Activated naive CD8-positive, alpha-beta T cell (primary cell): Measurements from ENCODE around the gene BCAS1.
"Not testable (repeated sequence)": the region's sequence is repeated elsewhere in the genome, so short reads cannot be mapped to it uniquely, and the experiment has no call there.

Experiments
- H3K27ac Mint-ChIP-seq: one replicate; pipeline ENCODE4 v1.8.0; 2021; ENCODE audit warnings: mixed read lengths
- H3K27me3 Mint-ChIP-seq: one replicate; pipeline ENCODE4 v1.8.0; 2021; ENCODE audit warnings: mixed read lengths
- H3K36me3 Mint-ChIP-seq: one replicate; pipeline ENCODE4 v1.8.0; 2021; ENCODE audit warnings: mixed read lengths
- H3K4me1 Mint-ChIP-seq: one replicate; pipeline ENCODE4 v1.8.0; 2021; ENCODE audit warnings: low read depth, mixed read lengths
- H3K4me3 Mint-ChIP-seq: one replicate; pipeline ENCODE4 v1.8.0; 2021; ENCODE audit warnings: mild to moderate bottlenecking, mixed read lengths
- H3K9me3 Mint-ChIP-seq: one replicate; pipeline ENCODE4 v1.8.0; 2021; ENCODE audit warnings: low read depth, mixed read lengths

BCAS1 gene

GRCh38 chr20:53942472-53942816 lies 128.0 kb downstream of the BCAS1 start:
- Mint-ChIP-seq H3K27me3 (no peaks in the 10 kb centered on the region), H3K27ac (no peak overlapping the region), H3K36me3 (no peaks in the 10 kb centered on the region), H3K4me1 (peaks cover 38% of the 10 kb centered on the region), H3K4me3 (no peak overlapping the region), H3K9me3 (no peaks in the 10 kb centered on the region)

GRCh38 chr20:53941680-53942471 lies 128.5 kb downstream of the BCAS1 start:
- no peaks in the 10 kb centered on the region for H3K9me3 Mint-ChIP-seq
- peak overlapping the region; percentile 68 for H3K4me3 Mint-ChIP-seq
- no peaks in the 10 kb centered on the region for H3K27me3 Mint-ChIP-seq
- H3K27ac Mint-ChIP-seq, result peak overlapping the region; percentile 75
- H3K4me1 Mint-ChIP-seq, result peaks cover 34% of the 10 kb centered on the region
- H3K36me3 Mint-ChIP-seq, result no peaks in the 10 kb centered on the region

- H3K27ac Mint-ChIP-seq, result no peak overlapping the region
- no peaks in the 10 kb centered on the region for H3K9me3 Mint-ChIP-seq
- no peaks in the 10 kb centered on the region for H3K27me3 Mint-ChIP-seq
- H3K4me3 Mint-ChIP-seq, result peak overlapping the region; percentile 51
- H3K4me1 Mint-ChIP-seq, result peaks cover 35% of the 10 kb centered on the region
- H3K36me3 Mint-ChIP-seq, result no peaks in the 10 kb centered on the region
Measured at GRCh38 chr20:53940907-53941545, 129.4 kb downstream of the BCAS1 start.

GRCh38 chr20:53940360-53940702 lies 130.1 kb downstream of the BCAS1 start:
- H3K4me1 Mint-ChIP-seq, result peaks cover 41% of the 10 kb centered on the region
- H3K4me3 Mint-ChIP-seq, result no peak overlapping the region
- H3K36me3 Mint-ChIP-seq, result no peaks in the 10 kb centered on the region
- no peak overlapping the region for H3K27ac Mint-ChIP-seq
- no peaks in the 10 kb centered on the region for H3K9me3 Mint-ChIP-seq
- H3K27me3 Mint-ChIP-seq, result no peaks in the 10 kb centered on the region

GRCh38 chr20:53939572-53940359 lies 130.6 kb downstream of the BCAS1 start:
- no peaks in the 10 kb centered on the region for H3K9me3 Mint-ChIP-seq
- no peaks in the 10 kb centered on the region for H3K36me3 Mint-ChIP-seq
- no peaks in the 10 kb centered on the region for H3K27me3 Mint-ChIP-seq
- no peak overlapping the region for H3K4me3 Mint-ChIP-seq
- peaks cover 47% of the 10 kb centered on the region for H3K4me1 Mint-ChIP-seq
- H3K27ac Mint-ChIP-seq, result peak overlapping the region; percentile 16

- peaks cover 52% of the 10 kb centered on the region for H3K4me1 Mint-ChIP-seq
- H3K9me3 Mint-ChIP-seq, result no peaks in the 10 kb centered on the region
- H3K36me3 Mint-ChIP-seq, result no peaks in the 10 kb centered on the region
- H3K4me3 Mint-ChIP-seq, result no peak overlapping the region
- no peak overlapping the region for H3K27ac Mint-ChIP-seq
- H3K27me3 Mint-ChIP-seq, result no peaks in the 10 kb centered on the region
Measured at GRCh38 chr20:53939190-53939571, 131.2 kb downstream of the BCAS1 start.

- no peaks in the 10 kb centered on the region for H3K36me3 Mint-ChIP-seq
- H3K27me3 Mint-ChIP-seq, result no peaks in the 10 kb centered on the region
- no peaks in the 10 kb centered on the region for H3K9me3 Mint-ChIP-seq
- no peak overlapping the region for H3K4me3 Mint-ChIP-seq
- no peak overlapping the region for H3K27ac Mint-ChIP-seq
- peaks cover 52% of the 10 kb centered on the region for H3K4me1 Mint-ChIP-seq
Measured at GRCh38 chr20:53938739-53939138, 131.7 kb downstream of the BCAS1 start.

- peak overlapping the region; percentile 4 for H3K27ac Mint-ChIP-seq
- no peaks in the 10 kb centered on the region for H3K27me3 Mint-ChIP-seq
- H3K4me3 Mint-ChIP-seq, result no peak overlapping the region
- no peaks in the 10 kb centered on the region for H3K9me3 Mint-ChIP-seq
- H3K4me1 Mint-ChIP-seq, result peaks cover 53% of the 10 kb centered on the region
- H3K36me3 Mint-ChIP-seq, result no peaks in the 10 kb centered on the region
Measured at GRCh38 chr20:53937929-53938367, 132.4 kb downstream of the BCAS1 start.

GRCh38 chr20:53937339-53937741 lies 133.1 kb downstream of the BCAS1 start:
- Mint-ChIP-seq H3K27ac (no peak overlapping the region), H3K36me3 (no peaks in the 10 kb centered on the region), H3K4me3 (no peak overlapping the region), H3K9me3 (no peaks in the 10 kb centered on the region), H3K27me3 (no peaks in the 10 kb centered on the region), H3K4me1 (peaks cover 53% of the 10 kb centered on the region)

GRCh38 chr20:53935344-53936084 lies 134.9 kb downstream of the BCAS1 start:
- peaks cover 49% of the 10 kb centered on the region for H3K4me1 Mint-ChIP-seq
- H3K36me3 Mint-ChIP-seq, result no peaks in the 10 kb centered on the region
- H3K4me3 Mint-ChIP-seq, result peak overlapping the region; percentile 11
- no peaks in the 10 kb centered on the region for H3K9me3 Mint-ChIP-seq
- H3K27me3 Mint-ChIP-seq, result no peaks in the 10 kb centered on the region
- peak overlapping the region; percentile 86 for H3K27ac Mint-ChIP-seq

- Mint-ChIP-seq H3K27ac (peak overlapping the region; percentile 68), H3K9me3 (no peaks in the 10 kb centered on the region), H3K36me3 (no peaks in the 10 kb centered on the region), H3K27me3 (no peaks in the 10 kb centered on the region), H3K4me3 (peak overlapping the region; percentile 60), H3K4me1 (peaks cover 49% of the 10 kb centered on the region)
Measured at GRCh38 chr20:53934421-53935343, 135.7 kb downstream of the BCAS1 start.

- Mint-ChIP-seq H3K27ac (peak overlapping the region; percentile 13), H3K4me3 (no peak overlapping the region), H3K27me3 (no peaks in the 10 kb centered on the region), H3K36me3 (no peaks in the 10 kb centered on the region), H3K9me3 (no peaks in the 10 kb centered on the region), H3K4me1 (peaks cover 46% of the 10 kb centered on the region)
Measured at GRCh38 chr20:53933232-53933846, 137.1 kb downstream of the BCAS1 start.

GRCh38 chr20:53932655-53933192 lies 137.7 kb downstream of the BCAS1 start:
- H3K4me1 Mint-ChIP-seq, result peaks cover 41% of the 10 kb centered on the region
- H3K27ac Mint-ChIP-seq, H3K36me3 Mint-ChIP-seq, H3K4me3 Mint-ChIP-seq, H3K9me3 Mint-ChIP-seq, H3K27me3 Mint-ChIP-seq: not testable (repeated sequence)
